ENCODE measurements around the gene ANKRD18B. TPM values are rescaled to one million over a fixed set of nuclear protein-coding genes. Genes with fewer than 3 reads are reported as not detected.
"Not testable (repeated sequence)": the region's sequence is repeated elsewhere in the genome, so short reads cannot be mapped to it uniquely, and the experiment has no call there.

Gene ANKRD18B
- total RNA-seq: 6.6 TPM

DNA sequence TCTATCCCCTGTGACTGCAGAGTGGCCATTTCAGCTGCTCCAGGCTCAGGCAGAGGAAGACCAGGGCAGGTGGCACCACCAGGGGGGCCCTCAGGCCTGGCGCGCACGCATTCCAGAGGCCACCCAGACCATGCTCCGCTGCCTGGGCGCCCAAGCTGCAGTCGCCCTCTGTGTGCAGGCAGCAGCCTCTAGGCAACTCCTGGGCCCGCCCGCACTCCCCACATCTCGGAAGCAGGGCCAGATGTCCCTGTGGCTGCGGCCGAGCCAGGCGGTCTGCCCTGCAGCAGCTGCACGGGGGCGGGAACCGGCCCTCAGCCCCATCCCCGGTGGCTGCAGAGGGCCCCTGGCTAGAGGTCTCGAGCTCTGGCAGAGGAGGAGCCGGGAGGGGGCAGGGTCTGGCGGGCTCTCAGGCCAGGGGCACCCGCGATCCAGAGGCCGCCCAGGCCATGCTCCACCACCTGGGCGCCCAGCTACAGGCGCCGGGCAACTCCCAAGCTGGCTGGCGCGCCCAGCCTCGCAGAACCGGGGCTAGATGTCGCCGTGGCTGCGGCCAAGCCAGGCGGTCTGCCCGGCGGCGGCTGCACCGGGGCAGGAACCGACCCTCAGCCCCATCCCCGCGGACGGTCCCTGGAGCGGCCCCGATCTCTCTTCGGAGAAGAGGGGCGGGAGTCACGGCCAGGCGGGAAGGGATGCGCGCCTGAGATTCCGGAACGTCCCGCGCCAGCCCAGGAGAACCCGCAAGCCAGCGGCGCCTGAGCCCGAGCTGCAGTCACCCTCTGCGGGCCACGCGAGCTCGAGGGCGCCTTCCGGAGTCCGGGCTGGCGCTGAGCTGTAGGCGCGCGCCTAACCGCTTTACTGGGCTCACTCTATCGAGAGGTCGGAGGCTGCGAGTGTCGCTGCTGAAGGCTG lies at the start of gene ANKRD18B:
TSS of gene ANKRD18B (plus strand) at position 855 of the 909 bp plus-strand sequence. CDS start 239 bp downstream, outside the sequence.
- DNase-seq: peak; percentile 67

DNA sequence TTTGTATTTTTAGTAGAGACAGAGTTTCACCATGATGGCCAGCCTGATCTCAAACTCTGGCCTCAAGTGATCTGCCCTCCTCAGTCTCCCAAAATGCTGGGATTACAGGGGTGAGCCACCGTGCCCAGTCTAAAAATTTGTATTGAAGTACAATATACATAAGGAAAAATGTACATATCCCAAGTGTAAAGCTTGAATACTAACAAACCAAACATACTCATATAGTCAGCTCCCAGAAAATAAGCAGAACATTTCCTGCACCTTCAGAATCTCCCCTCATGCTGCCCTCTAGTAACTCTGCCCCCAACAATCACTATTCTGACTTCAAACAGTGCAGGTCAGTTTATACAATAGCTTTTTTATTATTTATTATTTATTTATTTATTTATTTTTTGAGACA lies 48.7 kb upstream of the ANKRD18B start:
- DNase-seq: no peak

DNA sequence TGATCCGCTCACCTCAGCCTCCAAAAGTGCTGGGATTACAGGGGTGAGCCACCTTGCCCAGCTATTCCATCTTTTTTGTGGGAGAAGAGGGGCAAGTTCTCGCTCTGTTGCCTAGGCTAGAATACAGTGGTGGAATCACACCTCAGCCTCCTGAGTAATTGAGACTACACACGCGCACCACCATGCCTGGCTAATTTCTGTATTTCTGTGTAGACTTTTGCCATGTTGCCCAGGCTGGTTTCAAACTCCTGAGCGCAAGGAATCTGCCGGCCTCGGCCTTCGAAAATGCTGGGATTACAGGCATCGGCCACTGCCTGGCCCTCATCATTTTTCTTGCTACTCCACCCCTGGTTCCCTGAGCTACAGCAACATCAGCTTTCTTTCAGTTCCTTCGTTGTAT lies 47.5 kb upstream of the ANKRD18B start:
- DNase-seq: no peak

DNA sequence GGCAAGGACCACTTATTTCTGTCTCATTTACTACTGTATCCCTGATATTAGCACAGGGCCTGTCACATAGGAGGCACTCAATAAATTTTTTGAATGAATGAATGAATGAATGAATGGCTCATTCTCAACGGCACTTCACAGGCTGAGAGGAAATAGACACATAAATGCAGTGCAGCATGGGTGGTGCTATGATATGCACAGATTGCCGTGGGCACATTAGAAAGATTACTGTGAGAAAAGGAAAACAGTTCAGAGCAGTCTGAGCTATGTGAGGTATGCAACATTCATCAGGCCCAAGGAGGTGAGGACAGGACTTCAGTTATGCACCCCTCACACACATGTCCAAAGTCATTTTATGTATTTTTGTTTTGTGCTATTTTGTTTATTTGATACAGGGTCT lies 43.9 kb upstream of the ANKRD18B start:
- no peak for DNase-seq

DNA sequence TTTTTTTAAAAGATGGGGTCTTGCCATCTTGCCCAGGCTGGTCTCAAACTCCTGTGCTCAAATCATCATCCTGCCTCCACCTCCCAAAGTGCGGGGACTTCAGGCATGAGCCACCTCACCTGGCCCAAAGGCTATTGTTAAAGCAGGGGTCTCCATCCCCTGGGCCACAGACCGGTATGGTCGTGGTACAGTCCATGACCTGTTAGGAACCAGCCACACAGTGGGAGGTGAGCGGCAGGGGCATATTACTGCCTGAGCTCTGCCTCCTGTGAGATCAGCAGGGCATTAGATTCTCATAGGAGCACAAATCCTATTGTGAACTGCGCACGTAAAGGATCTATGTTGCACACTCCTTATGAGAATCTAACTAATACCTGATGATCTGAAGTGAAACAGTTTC lies 43.1 kb upstream of the ANKRD18B start:
- DNase-seq: no peak

DNA sequence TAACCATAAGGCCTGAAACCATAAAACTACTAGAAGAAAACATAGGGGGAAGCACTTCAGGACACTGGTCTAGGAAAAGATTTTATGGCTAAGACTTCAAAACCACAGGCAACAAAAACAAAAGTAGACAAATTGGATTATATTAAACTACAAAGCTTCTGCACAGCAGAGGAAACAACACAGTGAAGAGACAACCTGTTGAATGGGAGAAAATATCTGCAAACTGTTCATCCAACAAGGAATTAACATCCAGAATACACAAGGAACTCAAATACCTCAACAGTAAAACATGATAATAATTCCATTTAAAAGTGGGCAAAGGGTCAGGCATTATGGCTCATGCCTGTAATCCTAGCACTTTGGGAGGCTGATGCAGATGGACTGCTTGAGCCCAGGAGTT lies 38.7 kb upstream of the ANKRD18B start:
- not testable (repeated sequence) for DNase-seq

DNA sequence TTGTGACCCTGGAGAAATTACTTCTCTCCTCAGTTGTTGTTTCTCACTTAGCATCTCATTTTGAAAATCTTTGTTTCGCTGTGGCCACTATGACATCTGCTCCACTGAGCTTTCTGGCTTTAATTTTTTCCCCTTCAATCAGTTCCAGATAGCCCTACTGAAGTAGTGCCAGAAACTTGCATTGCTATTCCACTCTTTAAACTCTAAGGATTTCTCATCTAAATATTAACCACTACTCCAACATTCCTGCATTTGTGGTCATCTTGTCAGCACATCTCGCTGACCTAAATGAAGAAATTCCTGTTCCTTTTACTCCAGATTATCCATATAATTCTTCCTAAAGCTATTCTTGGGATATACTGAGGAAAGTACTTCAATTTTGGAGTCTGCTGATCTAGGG lies 35.0 kb upstream of the ANKRD18B start:
- DNase-seq: no peak

DNA sequence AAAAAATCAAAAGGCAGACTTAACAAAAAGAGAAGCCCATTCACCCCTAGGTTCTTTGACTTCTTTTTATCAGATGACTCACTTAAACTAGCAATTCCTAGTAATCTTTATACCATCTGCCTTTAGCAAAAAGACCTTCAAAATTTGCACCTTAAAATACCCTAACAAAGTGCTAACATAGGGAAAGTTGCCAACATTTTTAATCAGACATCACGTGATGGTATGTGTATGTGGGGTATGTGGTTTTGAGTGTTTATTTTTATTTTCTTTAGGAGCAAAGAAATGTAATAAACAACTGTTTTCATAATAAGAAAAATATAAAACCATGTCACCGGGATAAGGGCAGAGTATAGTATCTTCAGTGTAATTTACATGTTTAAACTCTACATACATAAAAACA lies 30.2 kb upstream of the ANKRD18B start:
- DNase-seq: not testable (repeated sequence)

DNA sequence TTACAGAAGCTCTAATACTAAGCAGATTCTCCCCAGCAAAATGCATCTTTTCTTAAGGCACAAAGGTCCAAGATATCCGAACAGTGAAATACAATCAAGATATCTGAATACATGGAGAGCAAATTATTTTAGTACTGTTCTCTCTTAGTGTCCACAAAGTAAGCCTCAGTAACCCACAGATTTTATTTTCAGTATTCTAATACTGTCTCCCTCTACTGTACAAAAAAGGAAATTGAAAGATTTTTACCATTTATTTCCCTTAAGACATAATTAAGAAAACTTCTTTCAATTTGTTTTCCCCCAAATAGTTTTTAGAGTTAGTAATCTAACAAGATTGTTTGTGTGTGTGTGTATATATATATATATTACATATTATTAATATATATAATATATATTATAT lies 25.7 kb upstream of the ANKRD18B start:
- peak; percentile 5 for DNase-seq

DNA sequence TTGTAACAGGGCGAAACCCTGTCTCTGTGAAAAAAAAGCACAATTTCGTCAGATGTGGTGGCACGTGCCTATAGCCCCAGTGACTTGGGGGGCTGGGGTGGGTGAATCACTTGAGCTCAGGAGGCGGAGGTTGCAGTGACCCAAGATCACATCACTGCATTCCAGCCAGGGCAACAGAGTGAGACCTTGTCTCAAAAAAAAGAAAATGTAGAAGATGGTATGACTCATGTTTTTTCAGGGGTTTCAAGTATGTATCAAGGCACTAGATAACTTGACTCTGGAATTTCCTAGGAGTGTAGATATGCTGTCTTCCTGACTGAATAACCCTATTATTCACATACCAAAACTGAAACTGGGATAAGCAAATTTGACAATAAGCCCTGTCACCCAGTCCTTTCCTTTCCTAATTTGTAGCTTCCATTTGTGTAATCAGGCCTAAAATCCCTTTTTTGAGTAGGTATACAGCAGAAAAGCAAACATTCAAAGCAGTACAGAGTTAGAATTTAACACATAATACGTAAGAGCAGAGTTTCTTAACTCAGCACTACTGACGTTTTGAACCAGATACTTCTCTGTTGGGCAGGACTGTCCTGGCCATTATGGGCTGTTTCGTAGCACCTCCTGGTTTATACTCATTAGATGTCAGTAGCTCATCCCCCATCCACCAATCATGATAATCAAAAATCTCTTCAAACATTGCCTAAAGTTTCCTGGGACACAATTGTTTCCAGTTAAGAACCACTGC lies 17.3 kb upstream of the ANKRD18B start:
- no peak for DNase-seq

DNA sequence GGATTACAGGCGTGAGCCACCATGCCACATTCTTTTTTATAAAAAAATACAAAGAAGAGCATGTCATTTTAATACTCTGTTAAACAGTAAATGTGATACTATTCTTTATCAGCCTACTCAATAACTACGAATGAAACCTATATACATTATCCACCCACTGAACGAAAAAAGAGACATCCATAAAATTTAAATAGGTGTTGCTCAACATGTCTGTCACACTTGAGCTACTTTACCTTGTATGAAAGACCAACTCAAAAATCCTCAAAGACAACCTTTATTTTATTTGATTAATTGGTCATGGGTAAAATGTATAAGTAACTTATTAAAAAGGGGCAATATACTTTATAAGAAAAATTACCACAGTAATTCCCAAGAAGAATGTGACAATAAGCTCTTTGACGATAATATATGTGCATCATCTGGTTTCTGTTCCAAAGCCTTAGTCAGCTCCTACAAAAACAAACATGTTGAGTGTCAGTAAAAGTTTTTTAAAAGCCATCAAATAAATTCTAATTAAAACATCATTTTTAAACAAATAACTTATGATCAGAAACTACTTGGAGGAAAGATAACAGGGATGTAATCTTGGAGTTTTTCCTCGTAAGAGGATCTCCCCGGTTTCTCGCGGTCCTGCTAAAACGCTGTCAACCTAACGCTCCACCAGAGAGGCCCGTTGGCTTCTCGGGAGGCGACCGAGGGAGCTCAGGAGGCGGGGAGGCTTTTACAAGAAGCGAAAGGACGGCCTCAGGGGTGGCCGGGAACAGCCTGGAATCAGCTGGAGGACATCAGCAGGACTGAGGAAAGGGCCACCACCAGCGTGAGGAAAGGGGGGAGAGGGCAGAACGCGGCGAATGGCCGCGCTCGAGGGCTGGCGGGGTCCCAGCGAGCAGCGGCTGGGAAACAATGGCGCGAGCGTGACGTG lies 13.5 kb upstream of the ANKRD18B start:
- peak; percentile 82 for DNase-seq

DNA sequence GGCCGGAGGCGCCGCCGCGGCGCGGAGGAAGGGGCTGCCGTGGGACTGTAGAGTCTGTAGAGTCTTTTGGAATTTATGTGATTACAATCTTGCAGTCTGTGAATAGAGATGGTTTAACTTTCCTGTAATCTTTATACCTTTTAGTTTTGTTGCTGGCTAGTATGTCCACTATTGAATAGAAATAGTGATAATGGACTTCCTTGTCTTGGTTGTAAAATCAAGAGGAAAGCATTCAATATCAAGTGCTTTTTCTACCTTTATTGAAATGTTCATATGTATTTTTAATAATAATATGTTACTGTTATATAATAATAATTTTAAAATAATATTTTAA lies 12.9 kb upstream of the ANKRD18B start:
- DNase-seq: not testable (repeated sequence)

DNA sequence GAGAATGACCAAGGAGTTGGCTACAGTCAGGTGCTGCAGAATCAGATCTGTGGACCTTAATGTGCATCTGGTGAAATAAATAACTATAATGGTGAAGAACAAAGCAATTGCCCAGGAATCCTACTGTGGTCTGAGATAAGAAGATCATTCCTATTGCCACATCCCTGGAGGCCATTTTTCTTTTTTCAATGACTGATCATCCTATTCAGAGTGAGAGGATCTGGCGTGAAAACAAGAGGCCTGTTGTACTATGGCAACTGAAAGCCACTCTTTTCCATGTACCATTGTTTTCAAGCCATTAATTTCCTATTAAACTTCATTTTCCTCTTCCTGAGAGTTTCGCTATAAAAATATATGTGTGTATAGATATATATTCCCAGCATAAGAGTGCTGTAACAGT lies 11.5 kb upstream of the ANKRD18B start:
- not testable (repeated sequence) for DNase-seq

DNA sequence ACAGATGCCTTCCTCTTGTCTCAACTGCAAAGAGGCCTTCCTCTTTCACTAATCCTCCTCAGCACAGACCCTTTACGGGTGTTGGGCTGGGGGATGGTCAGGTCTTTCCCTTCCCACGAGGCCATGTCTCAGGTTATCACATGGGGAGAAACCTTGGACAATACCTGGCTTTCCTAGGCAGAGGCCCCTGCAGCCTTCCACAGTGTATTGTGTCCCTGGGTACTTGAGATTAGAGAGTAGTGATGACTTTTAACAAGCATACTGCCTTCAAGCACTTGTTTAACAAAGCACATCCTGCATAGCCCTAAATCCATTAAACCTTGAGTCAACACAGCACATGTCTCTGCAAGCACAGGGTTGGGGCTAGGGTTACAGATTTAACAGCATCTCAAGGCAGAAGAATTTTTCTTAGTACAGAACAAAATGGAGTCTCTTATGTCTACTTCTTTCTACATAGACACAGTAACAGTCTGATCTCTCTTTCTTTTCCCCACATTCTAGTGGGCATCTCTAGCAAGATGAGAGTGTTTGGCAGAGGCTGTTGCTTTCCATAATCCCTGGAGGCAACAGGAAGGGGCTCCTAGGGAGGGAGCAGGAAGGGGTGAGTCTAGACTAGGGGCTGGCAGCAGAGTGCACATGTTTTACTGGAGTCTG lies 8.6 kb upstream of the ANKRD18B start:
- DNase-seq: not testable (repeated sequence)

DNA sequence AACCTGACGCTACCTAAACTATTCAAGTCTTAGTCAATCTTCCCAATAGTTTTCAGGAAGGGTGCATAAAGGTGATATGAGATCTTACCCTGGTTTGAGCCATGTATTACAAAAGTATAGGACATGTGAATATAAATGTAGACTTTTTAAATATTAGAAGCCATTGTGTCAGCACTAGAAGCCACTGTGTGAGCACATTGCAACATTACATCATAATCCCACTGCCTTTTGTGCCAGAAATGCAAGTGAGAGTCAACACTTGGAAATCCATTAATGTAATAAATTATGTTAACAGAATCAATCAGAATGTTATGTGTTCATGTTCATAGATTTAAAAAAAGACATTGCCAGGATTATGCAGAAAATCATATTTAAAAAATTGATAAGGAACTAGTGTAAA lies 7.7 kb upstream of the ANKRD18B start:
- not testable (repeated sequence) for DNase-seq

DNA sequence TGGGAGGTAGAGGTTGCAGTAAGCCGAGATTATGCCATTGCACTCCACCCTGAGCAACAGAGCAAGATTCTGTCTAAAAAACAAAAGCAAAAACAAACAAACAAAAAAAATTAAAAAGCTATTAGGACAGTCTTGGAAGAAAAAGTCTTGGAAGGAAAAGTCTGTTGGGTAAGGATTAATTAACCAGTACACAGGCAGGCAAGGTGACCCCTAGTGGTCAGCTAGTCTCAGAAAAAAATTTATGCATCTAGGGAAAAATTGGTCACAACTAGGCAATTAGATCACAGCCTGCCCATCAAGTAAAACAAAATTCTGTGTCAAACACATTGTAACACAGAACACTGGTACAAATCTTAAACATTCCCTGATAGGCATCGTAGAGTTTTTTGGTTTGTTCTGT lies 6.7 kb upstream of the ANKRD18B start:
- peak; percentile 27 for DNase-seq

DNA sequence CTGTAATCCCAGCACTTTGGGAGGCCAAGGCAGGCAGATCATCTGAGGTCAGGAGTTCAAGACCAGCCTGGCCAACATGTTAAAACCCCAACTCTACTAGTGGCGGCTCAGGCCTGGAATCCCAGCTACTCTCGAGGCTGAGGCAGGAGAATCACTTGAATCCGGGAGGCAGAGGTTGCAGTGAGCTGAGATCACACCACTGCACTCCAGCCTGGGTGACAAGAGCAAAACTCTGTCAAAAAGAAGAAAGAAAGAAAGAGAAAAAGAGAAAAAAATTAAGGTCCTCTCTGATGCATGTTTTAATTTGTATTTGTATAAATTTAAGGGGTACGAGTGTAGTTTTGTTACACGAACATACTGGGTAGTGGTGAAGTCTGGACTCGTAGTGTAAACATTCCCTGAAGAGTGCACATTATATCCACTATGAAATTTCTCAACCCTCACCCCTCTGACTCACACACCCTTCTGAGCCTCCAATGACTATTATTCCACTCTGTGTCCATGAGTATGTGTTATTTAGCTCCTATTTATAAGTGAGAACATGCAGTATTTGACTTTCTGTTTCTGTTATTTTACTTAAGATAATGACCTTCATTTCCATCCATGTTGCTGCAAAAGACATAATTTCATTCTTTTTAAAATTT lies 6.0 kb upstream of the ANKRD18B start:
- DNase-seq: not testable (repeated sequence)

DNA sequence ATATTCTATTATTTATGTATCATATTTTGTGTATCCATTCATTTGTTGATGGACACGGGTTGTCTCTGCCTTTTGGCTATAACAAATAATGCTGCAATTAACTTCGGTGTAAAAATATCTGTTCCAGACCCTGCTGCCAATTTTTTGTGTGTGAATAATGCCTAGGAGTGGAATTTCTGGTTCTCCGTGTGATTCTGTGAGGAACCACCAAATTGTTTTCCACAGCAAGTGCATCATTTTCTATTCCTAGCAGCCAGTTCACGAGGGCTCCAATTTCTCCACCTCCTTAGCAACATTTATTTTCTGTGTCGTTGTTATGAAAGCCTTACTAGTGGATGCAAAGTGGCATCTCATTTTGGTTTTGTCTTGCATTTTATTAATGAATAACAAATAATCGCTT lies 2.2 kb upstream of the ANKRD18B start:
- not testable (repeated sequence) for DNase-seq

DNA sequence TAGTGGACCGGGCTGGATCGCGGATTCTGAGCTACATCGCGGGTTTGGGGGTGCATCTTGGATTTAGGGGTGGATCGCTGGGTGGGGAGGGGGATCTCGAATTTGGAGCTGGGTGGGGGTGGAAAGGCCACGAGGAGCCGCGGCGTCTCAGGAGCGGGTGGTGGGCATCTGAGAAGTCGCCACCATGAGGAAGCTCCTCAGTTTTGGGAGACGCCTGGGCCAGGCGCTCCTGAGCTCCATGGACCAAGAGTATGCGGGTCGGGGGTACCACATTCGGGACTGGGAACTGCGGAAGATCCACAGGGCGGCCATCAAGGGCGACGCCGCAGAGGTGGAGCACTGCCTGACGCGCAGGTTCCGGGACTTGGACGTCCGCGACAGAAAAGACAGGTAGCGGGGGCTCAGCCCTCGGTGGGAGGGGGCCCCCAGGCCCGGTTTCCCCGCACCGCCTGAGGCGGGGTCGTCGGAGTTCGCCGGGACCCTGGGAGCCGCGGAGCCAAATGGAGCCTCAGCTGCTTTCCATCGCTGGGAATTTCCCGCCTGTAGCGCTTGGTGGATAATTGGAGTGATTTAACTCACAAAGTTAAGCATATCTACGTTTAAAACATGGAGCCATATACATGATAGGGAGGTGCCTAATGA lies 376 bp downstream of the ANKRD18B start:
- peak; percentile 22 for DNase-seq

DNA sequence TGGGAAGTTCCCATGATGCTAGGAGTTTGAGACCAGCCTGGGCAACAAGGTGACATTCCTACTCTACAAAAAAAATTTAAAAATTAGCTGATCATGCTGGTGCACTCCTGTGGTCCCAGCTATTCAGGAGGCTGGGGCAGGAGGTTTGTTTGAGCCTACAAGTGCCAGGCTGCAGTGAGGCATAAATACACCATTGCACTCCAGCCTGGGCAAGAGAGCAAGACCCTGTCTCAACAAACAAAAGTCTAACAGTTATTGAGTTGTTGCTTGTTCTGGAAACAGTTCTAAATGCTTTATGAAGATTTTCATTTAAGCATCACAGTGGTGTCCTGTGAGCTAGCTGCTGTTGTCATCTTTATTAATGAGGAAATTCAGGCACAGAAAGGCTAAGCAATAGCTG lies 4.0 kb downstream of the ANKRD18B start:
- not testable (repeated sequence) for DNase-seq

DNA sequence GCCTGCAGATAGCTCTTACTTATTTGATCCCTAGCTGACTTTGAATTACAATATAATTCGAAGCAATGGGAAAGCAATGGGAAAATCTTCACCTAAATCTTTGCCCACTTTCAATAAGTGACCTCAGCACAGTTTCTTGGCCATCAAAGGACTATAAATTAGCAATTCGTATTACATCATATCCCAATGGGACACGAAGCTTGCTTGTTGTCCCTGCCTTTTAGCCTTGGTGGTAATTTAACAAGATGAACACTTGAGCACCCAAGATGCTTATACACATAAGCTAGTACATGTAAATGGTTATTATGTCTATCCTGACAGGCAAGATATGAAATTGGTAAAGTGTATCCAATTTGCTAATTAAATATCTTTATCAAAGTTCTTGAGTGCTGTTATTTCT lies 9.9 kb downstream of the ANKRD18B start:
- not testable (repeated sequence) for DNase-seq

Measured in tongue (tissue), 2 donors.